GM23338 (cell line): ENCODE measurements around the gene PRKCQ.

Source experiments
- CREB1 ChIP-seq: fragments of 250-450 bp; sonication (Bioruptor Pico); IDR thresholded peaks from 2 replicates; pipeline ENCODE4 v1.5.0; 2020; ENCODE audit warnings: low read depth, mild to moderate bottlenecking, moderate library complexity
- CTCF ChIP-seq, 2 experiments: fragments of 200-600 bp in 1 of 2; sonication (generic) in 1 of 2; conservative IDR thresholded peaks; 2 replicates each; pipeline versions ENCODE4 v1.5.1 to v1.6.1; 2016 to 2017; ENCODE audit warnings: antibody characterized with exemption in 2 of 2, low read depth in 2 of 2, mild to moderate bottlenecking in 2 of 2, moderate library complexity in 1 of 2
- ETS1 ChIP-seq: IDR thresholded peaks from 2 replicates; pipeline ENCODE4 v1.6.1; 2016; ENCODE audit warnings: antibody characterized with exemption
- EZH2 ChIP-seq: fragments of 200-600 bp; sonication (generic); IDR thresholded peaks from one replicate; pipeline ENCODE4 v1.8.0; 2017; ENCODE audit warnings: antibody characterized with exemption, mild to moderate bottlenecking, low read depth; ENCODE audit not compliant: unreplicated experiment
- EZH2phosphoT487 ChIP-seq: fragments of 200-600 bp; sonication (generic); IDR thresholded peaks from one replicate; pipeline ENCODE4 v1.8.1; 2018; ENCODE audit warnings: antibody characterized with exemption; ENCODE audit not compliant: unreplicated experiment
- JUNB ChIP-seq: IDR thresholded peaks from one replicate; pipeline ENCODE4 v1.6.1; 2016; ENCODE audit warnings: antibody characterized with exemption; ENCODE audit not compliant: unreplicated experiment
- NANOG ChIP-seq: IDR thresholded peaks from 2 replicates; pipeline ENCODE4 v1.6.1; 2016; ENCODE audit warnings: antibody characterized with exemption, borderline replicate concordance
- POLR2AphosphoS5 ChIP-seq: IDR thresholded peaks from 2 replicates; pipeline ENCODE4 v1.6.1; 2016; ENCODE audit warnings: antibody characterized with exemption, low read depth
- TF ChIP-seq, protein P1 (sequence below): IDR thresholded peaks from one replicate; pipeline ENCODE4 v1.6.1; 2018; ENCODE audit warnings: antibody characterized with exemption; ENCODE audit not compliant: unreplicated experiment

- TF ChIP-seq CTCF (conservative IDR thresholded peaks at IDR 0.05; ENCODE audit: low read depth in 2 of 2) = no peak
- TF ChIP-seq EZH2phosphoT487 = no peak
- no peak for TF ChIP-seq EZH2
- no peak for TF ChIP-seq CREB1 (CRISPR knock-in tag)
- TF ChIP-seq, protein P1, sequence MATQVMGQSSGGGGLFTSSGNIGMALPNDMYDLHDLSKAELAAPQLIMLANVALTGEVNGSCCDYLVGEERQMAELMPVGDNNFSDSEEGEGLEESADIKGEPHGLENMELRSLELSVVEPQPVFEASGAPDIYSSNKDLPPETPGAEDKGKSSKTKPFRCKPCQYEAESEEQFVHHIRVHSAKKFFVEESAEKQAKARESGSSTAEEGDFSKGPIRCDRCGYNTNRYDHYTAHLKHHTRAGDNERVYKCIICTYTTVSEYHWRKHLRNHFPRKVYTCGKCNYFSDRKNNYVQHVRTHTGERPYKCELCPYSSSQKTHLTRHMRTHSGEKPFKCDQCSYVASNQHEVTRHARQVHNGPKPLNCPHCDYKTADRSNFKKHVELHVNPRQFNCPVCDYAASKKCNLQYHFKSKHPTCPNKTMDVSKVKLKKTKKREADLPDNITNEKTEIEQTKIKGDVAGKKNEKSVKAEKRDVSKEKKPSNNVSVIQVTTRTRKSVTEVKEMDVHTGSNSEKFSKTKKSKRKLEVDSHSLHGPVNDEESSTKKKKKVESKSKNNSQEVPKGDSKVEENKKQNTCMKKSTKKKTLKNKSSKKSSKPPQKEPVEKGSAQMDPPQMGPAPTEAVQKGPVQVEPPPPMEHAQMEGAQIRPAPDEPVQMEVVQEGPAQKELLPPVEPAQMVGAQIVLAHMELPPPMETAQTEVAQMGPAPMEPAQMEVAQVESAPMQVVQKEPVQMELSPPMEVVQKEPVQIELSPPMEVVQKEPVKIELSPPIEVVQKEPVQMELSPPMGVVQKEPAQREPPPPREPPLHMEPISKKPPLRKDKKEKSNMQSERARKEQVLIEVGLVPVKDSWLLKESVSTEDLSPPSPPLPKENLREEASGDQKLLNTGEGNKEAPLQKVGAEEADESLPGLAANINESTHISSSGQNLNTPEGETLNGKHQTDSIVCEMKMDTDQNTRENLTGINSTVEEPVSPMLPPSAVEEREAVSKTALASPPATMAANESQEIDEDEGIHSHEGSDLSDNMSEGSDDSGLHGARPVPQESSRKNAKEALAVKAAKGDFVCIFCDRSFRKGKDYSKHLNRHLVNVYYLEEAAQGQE = no peak
- no peak for TF ChIP-seq POLR2AphosphoS5
- no peak for TF ChIP-seq JUNB
- no peak for TF ChIP-seq NANOG
- TF ChIP-seq ETS1 = no peak
Measured at GRCh38 chr10:6621536-6621935, 41.5 kb upstream of the PRKCQ start.
